Stomach (tissue), 9 donors: ENCODE results near the gene MYO18B. TPM values are rescaled to one million over a fixed set of nuclear protein-coding genes. Genes with fewer than 3 reads are reported as not detected.

Source experiments
- DNase-seq, 2 donors: peaks; one replicate each; pipeline versions ENCODE4 v3.0.0 to v3.0.0-alpha.2; 2013 to 2019
- H3K27ac ChIP-seq, 5 donors: fragments of 200-600 bp in 4 of 5; sonication (generic) in 4 of 5; one replicate each; pipeline ENCODE4 v1.5.1; 2013 to 2019; ENCODE audit warnings: mild to moderate bottlenecking in 1 of 5, moderate library complexity in 1 of 5
- H3K27me3 ChIP-seq, 3 donors: fragments of 200-600 bp; sonication (generic); one replicate each; pipeline ENCODE4 v1.5.1; 2017 to 2019; ENCODE audit warnings: mixed run types in 1 of 3
- H3K36me3 ChIP-seq, 4 donors: fragments of 200-600 bp; sonication (generic); 1 replicate in 3 of 4; 2 replicates in 1 of 4; pipeline ENCODE4 v1.5.1; 2016 to 2019
- H3K4me1 ChIP-seq, 4 donors: fragments of 200-600 bp; sonication (generic); one replicate each; pipeline ENCODE4 v1.5.1; 2016 to 2019
- H3K4me3 ChIP-seq, 4 donors: fragments of 200-600 bp; sonication (generic) in 3 of 4; one replicate each; pipeline ENCODE4 v1.5.1; 2016 to 2019; ENCODE audit warnings: mild to moderate bottlenecking in 1 of 4
- H3K9me3 ChIP-seq, 4 donors: fragments of 200-600 bp; sonication (generic); one replicate each; pipeline ENCODE4 v1.5.1; 2016 to 2019
- CTCF ChIP-seq, 7 experiments: fragments of 450-650 bp in 4 of 7; fragments of 200-600 bp in 3 of 7; sonication (generic) in 3 of 7; IDR thresholded peaks; one replicate each; pipeline ENCODE4 v1.5.1; 2016 to 2019; ENCODE audit warnings: antibody characterized with exemption in 7 of 7, control low read depth in 2 of 7, mild to moderate bottlenecking in 1 of 7
- EP300 ChIP-seq: sonication (generic); formaldehyde crosslinking; IDR thresholded peaks from one replicate; pipeline ENCODE4 v1.6.1; 2017; ENCODE audit warnings: antibody characterized with exemption
- POLR2A ChIP-seq, 4 donors: fragments of 450-650 bp; IDR thresholded peaks; one replicate each; pipeline ENCODE4 v1.6.1; 2016; ENCODE audit warnings: antibody characterized with exemption in 4 of 4, control low read depth in 2 of 4, mild to moderate bottlenecking in 1 of 4, moderate library complexity in 1 of 4
- POLR2AphosphoS5 ChIP-seq, 3 donors: sonication (generic); formaldehyde crosslinking; IDR thresholded peaks; one replicate each; pipeline ENCODE4 v1.6.1; 2016; ENCODE audit warnings: antibody characterized with exemption in 3 of 3
- WGBS, 5 donors: extraction: QIAGEN DNeasy Blood & Tissue Kit in 3 of 5; methylation state at CpG; one replicate each; pipeline versions ENCODE4 v1.1.5 to v1.1.7; 2013 to 2018; 5-methylcytosine and 5-hydroxymethylcytosine counted together
- intact Hi-C: fragments of 100-400 bp; cut with DNase I; formaldehyde crosslinking; loops from one replicate; pipeline ENCODE4 v1.15.1; 2023; ENCODE audit warnings: low total_unique reads
- polyA plus RNA-seq, 3 donors: library from polyadenylated mRNA; stranded (reverse); fragments of 200-250 nt; gene quantifications; one replicate each; pipeline ENCODE4 v1.2.3, GENCODE V29; 2013
- total RNA-seq, 5 donors: library from RNA; depleted of rRNA; stranded (reverse); fragments of >200 nt; gene quantifications; one replicate each; pipeline versions ENCODE4 v1.1.0 to v1.2.3, GENCODE V29; 2014 to 2016
- donor health status: healthy with polysubstance abuse.
- donor health status: Bipolar disorder and iron deficiency.
- donor health status: healthy.

MYO18B gene
- total and polyA plus RNA-seq, 8 donors = 0.31 to 7.6 (median 0.92) TPM; not detected in 1

DNA sequence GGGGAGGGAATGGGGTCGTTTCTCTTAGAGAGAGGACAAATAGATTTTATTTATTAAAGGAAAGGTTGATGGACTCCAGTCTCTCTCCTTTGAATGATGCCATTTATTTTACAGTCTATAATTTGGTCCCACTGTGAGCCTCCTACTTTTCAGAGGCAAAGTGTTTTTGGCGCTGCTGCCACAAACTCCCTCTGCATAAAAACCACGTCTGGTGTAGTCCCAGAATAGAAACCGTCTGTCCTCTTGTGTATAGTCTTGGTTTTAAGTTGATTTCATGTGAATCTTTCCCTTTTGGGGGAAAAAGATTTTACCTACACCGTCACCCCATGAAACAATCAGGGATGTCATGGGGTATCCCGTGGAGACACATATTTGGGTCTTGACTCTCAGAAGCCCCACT lies 283.6 kb downstream of the MYO18B start:
- no peak for DNase-seq
- WGBS, 5 donors = 67 to 77% (median 73%) methylated on average over 6 of the region's 6 CpGs
- H3K27ac ChIP-seq = no peak overlapping the region
- H3K27me3 ChIP-seq = peaks cover 0 to 14% (median 0%) of the 10 kb centered on the region in 3 donors
- intact Hi-C loops = no loop called here
- peaks cover 0 to 18% (median 12%) of the 10 kb centered on the region in 4 donors for H3K9me3 ChIP-seq
- H3K4me3 ChIP-seq = no peak overlapping the region
- no peaks in the 10 kb centered on the region for H3K36me3 ChIP-seq
- H3K4me1 ChIP-seq = no peaks in the 10 kb centered on the region
- TF ChIP-seq POLR2A (IDR thresholded peaks at IDR 0.05) = no peak
- no peak for TF ChIP-seq CTCF (IDR thresholded peaks at IDR 0.05)
- TF ChIP-seq EP300 = no peak
- no peak for TF ChIP-seq POLR2AphosphoS5 (IDR thresholded peaks at IDR 0.05)

DNA sequence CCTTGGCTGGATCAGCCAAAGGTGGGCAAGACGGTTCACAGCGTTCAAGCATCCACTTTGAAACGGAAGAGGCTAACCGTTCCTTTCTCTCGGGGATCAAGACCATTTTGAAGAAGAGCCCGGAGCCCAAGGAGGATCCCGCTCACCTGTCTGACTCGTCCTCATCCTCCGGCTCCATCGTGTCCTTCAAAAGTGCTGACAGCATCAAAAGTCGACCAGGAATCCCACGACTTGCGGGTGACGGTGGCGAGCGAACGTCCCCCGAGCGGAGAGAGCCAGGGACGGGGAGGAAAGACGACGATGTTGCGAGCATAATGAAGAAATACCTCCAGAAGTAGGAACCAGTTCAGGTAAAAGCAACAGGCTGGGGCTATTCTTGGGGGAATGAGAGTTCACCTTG lies 285.4 kb downstream of the MYO18B start:
- no peak overlapping the region for H3K27ac ChIP-seq
- intact Hi-C loops = no loop called here
- no peak overlapping the region for H3K4me3 ChIP-seq
- peaks cover 0 to 18% (median 12%) of the 10 kb centered on the region in 4 donors for H3K9me3 ChIP-seq
- peaks cover 0 to 7% (median 0%) of the 10 kb centered on the region in 3 donors for H3K27me3 ChIP-seq
- TF ChIP-seq POLR2A (IDR thresholded peaks at IDR 0.05) (no peak), POLR2AphosphoS5 (IDR thresholded peaks at IDR 0.05) (no peak), EP300 (no peak), CTCF (IDR thresholded peaks at IDR 0.05) (no peak)
- no peaks in the 10 kb centered on the region for H3K4me1 ChIP-seq
- no peaks in the 10 kb centered on the region for H3K36me3 ChIP-seq
- no peak for DNase-seq
- WGBS, 5 donors = 89 to 93% (median 92%) methylated on average over 23 of the region's 23 CpGs

- H3K27ac ChIP-seq = no peak overlapping the region
- intact Hi-C loops = no loop called here
- H3K9me3 ChIP-seq = peaks cover 0 to 23% (median 21%) of the 10 kb centered on the region in 4 donors
- no peak for DNase-seq
- TF ChIP-seq EP300 (no peak), POLR2A (IDR thresholded peaks at IDR 0.05) (no peak), POLR2AphosphoS5 (IDR thresholded peaks at IDR 0.05) (no peak), CTCF (IDR thresholded peaks at IDR 0.05) (no peak)
- no peak overlapping the region for H3K4me3 ChIP-seq
- 78 to 89% (median 85%) methylated on average over 6 of the region's 6 CpGs for WGBS, 5 donors
- peaks cover 0 to 8% (median 0%) of the 10 kb centered on the region in 3 donors for H3K27me3 ChIP-seq
- H3K36me3 ChIP-seq = no peaks in the 10 kb centered on the region
- H3K4me1 ChIP-seq = no peaks in the 10 kb centered on the region
Observed at GRCh38 chr22:26031641-26032040, 289.7 kb downstream of the MYO18B start.

DNA sequence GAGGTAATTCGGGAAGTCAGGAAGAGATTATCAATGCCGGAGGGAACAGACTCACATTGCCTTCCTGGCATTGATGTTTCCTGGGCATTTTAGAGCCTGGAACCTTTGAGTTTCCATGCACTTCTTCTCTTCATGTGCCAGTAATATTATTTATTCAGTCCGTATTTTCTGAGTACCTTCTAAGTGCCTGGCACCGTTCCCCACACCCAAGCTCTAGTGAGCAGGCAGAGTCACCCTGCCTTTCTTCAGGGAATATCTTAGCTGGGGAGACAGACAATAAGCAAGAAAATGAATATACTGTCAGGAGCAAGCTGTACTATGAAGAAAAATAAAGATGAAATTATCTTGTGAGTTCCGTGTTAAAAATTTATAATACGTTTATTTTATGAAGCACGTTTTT lies 291.1 kb downstream of the MYO18B start:
- WGBS, 5 donors = 79 to 86% (median 81%) methylated on average over 7 of the region's 7 CpGs

More for the DNA sequence above, 291.1 kb downstream of the MYO18B start:
- peaks cover 0 to 8% (median 0%) of the 10 kb centered on the region in 3 donors for H3K27me3 ChIP-seq
- no peak overlapping the region for H3K4me3 ChIP-seq
- TF ChIP-seq POLR2AphosphoS5 (IDR thresholded peaks at IDR 0.05) (no peak), EP300 (no peak), CTCF (IDR thresholded peaks at IDR 0.05) (no peak), POLR2A (IDR thresholded peaks at IDR 0.05) (no peak)
- no peaks in the 10 kb centered on the region for H3K36me3 ChIP-seq
- no peaks in the 10 kb centered on the region for H3K4me1 ChIP-seq
- DNase-seq = no peak
- peaks cover 0 to 28% (median 19%) of the 10 kb centered on the region in 4 donors for H3K9me3 ChIP-seq
- no peak overlapping the region for H3K27ac ChIP-seq
- intact Hi-C loops = no loop called here
